Cardiac muscle cell (in vitro differentiated cells and primary cell): Measurements from ENCODE around the gene UBA5. TPM values are rescaled to one million over a fixed set of nuclear protein-coding genes. Genes with fewer than 3 reads are reported as not detected.
A peak's percentile ranks its signal among the peaks of the same experiment; 100 is the strongest.
"Not testable (repeated sequence)": the region's sequence is repeated elsewhere in the genome, so short reads cannot be mapped to it uniquely, and the experiment has no call there.

ENCODE experiments used
- DNase-seq, 2 donors: peaks; one replicate each; pipeline versions ENCODE4 v3.0.0 to v3.0.0-alpha.2; 2010 to 2017; ENCODE audit warnings: low read depth in 1 of 2, low spot score in 1 of 2
- H3K27ac ChIP-seq: fragments of 200-600 bp; sonication (generic); 2 replicates; pipeline ENCODE4 v1.5.1; 2016
- H3K27me3 ChIP-seq: fragments of 200-600 bp; sonication (generic); 2 replicates; pipeline ENCODE4 v1.6.0; 2016; ENCODE audit warnings: control low read depth
- H3K36me3 ChIP-seq: fragments of 200-600 bp; sonication (generic); 2 replicates; pipeline ENCODE4 v1.5.1; 2016; ENCODE audit warnings: control low read depth
- H3K4me1 ChIP-seq: fragments of 200-600 bp; sonication (generic); 2 replicates; pipeline ENCODE4 v1.8.1; 2017; ENCODE audit warnings: low read depth, mild to moderate bottlenecking, mixed run types
- H3K4me3 ChIP-seq: fragments of 200-600 bp; sonication (generic); 2 replicates; pipeline ENCODE4 v1.5.1; 2016; ENCODE audit warnings: mild to moderate bottlenecking
- H3K9me3 ChIP-seq: fragments of 200-600 bp; sonication (generic); 2 replicates; pipeline ENCODE4 v1.5.1; 2017; ENCODE audit warnings: low read depth, mild to moderate bottlenecking, control low read depth
- CTCF ChIP-seq: IDR thresholded peaks from 2 replicates; pipeline ENCODE4 v1.5.1; 2012; ENCODE audit warnings: low read depth, mild to moderate bottlenecking, low read length
- polyA plus RNA-seq: library from polyadenylated mRNA; unstranded; fragments of >200 nt; fragmentation: Nextera tagmentation; extraction: Ambion mirVana; gene quantifications from 2 replicates; pipeline ENCODE4 v1.2.1, GENCODE V29; 2016
- total RNA-seq: library from RNA; depleted of rRNA; stranded (reverse); fragments of >200 nt; gene quantifications from 2 replicates; pipeline ENCODE4 v1.2.3, GENCODE V29; 2016

The UBA5 gene
- total and polyA plus RNA-seq, 2 experiments from 2014 or later: 38.3 to 107 TPM

- no peaks in the 10 kb centered on the region for H3K9me3 ChIP-seq
- H3K4me3 ChIP-seq: no peak overlapping the region
- H3K27me3 ChIP-seq: no peaks in the 10 kb centered on the region
- H3K36me3 ChIP-seq: peaks cover 27% of the 10 kb centered on the region
- H3K27ac ChIP-seq: no peak overlapping the region
- DNase-seq: no peak
- no peaks in the 10 kb centered on the region for H3K4me1 ChIP-seq
- no peak for TF ChIP-seq CTCF
Observed at GRCh38 chr3:132630612-132631011, 29.5 kb upstream of the UBA5 start.

- no peak for TF ChIP-seq CTCF
- H3K4me3 ChIP-seq: no peak overlapping the region
- no peak for DNase-seq
Observed at GRCh38 chr3:132635052-132635451, 25.1 kb upstream of the UBA5 start.

GRCh38 chr3:132637590-132637989, 22.5 kb upstream of the UBA5 start:
- Histone ChIP-seq H3K36me3 (peaks cover 10% of the 10 kb centered on the region), H3K27me3 (no peaks in the 10 kb centered on the region), H3K9me3 (no peaks in the 10 kb centered on the region), H3K4me3 (no peak overlapping the region), H3K27ac (no peak overlapping the region), H3K4me1 (no peaks in the 10 kb centered on the region)
- no peak for TF ChIP-seq CTCF
- DNase-seq: peak in 1 of 2 donors; percentile 19

More at GRCh38 chr3:132635052-132635451, 25.1 kb upstream of the UBA5 start:
- Histone ChIP-seq H3K36me3 (peaks cover 15% of the 10 kb centered on the region), H3K4me1 (no peaks in the 10 kb centered on the region), H3K27me3 (no peaks in the 10 kb centered on the region), H3K27ac (no peak overlapping the region), H3K9me3 (no peaks in the 10 kb centered on the region)

- Histone ChIP-seq H3K27me3 (no peaks in the 10 kb centered on the region), H3K9me3 (no peaks in the 10 kb centered on the region), H3K4me3 (no peak overlapping the region), H3K36me3 (peaks cover 10% of the 10 kb centered on the region), H3K4me1 (no peaks in the 10 kb centered on the region), H3K27ac (no peak overlapping the region)
- TF ChIP-seq CTCF: no peak
- no peak for DNase-seq
Observed at GRCh38 chr3:132638706-132639105, 21.4 kb upstream of the UBA5 start.

GRCh38 chr3:132641427-132641826, 18.7 kb upstream of the UBA5 start:
- not testable (repeated sequence) for H3K36me3 ChIP-seq, H3K27ac ChIP-seq, H3K4me3 ChIP-seq, H3K9me3 ChIP-seq, DNase-seq, H3K4me1 ChIP-seq, H3K27me3 ChIP-seq

- peak; percentile 62 for TF ChIP-seq CTCF
- no peaks in the 10 kb centered on the region for H3K4me1 ChIP-seq
- H3K4me3 ChIP-seq: no peak overlapping the region
- H3K36me3 ChIP-seq: peaks cover 8% of the 10 kb centered on the region
- H3K27ac ChIP-seq: no peak overlapping the region
- H3K9me3 ChIP-seq: no peaks in the 10 kb centered on the region
- no peaks in the 10 kb centered on the region for H3K27me3 ChIP-seq
- DNase-seq: peak; percentile 48 to 75
Observed at GRCh38 chr3:132641837-132642538, 18.1 kb upstream of the UBA5 start.
